Activated CD4-positive, CD25-positive, alpha-beta regulatory T cell treated with anti-CD3 and anti-CD28 coated beads, Interleukin-2, amount 50 U/mL, for 72 hours (primary cell): Measurements from ENCODE around the gene SDK2.
"Not testable (repeated sequence)": the region's sequence is repeated elsewhere in the genome, so short reads cannot be mapped to it uniquely, and the experiment has no call there.

Source experiments
- DNase-seq: peaks from one replicate; pipeline ENCODE4 v3.0.0; 2021

The SDK2 gene

DNA sequence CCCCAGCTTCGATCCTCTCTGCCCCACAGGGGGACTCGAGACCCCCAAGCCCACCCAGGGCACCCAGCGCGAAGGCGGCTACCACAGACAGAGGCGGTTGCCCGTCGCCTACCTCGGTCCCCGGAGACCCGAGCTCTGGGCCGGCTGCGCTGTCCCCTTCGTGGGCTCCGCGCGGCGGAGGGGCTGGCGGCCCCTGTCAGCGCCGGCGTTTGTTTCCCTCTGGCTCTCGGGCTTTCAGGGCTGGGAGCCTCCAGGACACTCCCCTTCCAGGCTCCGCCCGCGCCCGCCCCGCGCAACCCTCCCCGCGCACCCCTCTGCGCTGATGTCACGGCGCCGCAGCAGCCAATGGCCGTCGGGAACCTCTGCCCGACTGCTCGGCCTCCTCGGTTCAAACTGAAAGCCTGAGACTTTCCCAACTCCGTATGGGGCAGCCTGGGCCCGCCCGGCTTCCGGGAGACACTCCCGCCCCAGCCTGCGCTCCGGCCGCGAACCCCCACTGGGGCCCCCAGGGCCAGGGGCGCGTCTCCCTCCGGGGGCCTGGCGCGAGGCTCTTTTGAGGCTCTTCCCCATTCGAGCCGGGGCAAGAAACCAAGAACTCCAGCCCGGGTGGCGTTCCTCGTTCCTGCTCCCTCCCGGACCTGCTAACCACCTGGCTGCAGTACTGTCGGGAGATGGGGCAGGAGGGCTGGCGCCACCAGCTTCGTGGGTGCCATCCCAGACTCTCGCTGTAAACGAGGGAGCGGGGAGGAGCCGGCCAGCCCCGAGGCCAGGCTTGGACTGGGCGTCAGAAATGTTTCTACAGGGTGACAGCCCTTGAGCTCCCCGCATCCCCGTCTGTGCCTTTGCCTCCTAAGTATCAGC, 332.2 kb downstream of the SDK2 start, which contains the start of gene CDC42EP4:
TSS of gene CDC42EP4 (minus strand) at position 221 of the 861 bp plus-strand sequence. CDS start 25,501 bp downstream, outside the sequence.
- peak; percentile 78 for DNase-seq

DNA sequence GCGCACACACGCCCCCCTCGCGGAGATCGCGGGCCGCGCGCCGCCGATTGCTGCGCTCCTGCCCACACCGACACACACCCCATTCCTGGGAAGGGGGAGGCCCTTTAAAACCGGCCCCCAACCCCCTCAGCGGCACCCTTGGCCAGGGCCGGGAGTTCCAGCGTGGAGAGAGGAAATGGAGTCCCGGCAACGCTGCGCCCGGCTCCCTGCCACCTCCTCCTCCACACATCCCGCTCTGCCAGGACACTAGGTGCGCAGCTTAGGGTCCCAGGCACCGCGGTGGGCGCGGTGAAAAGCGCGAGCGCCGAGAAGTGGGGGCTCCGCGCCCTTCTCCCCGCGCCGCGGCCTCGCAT, 332.8 kb downstream of the SDK2 start:
- DNase-seq: no peak

- DNase-seq: no peak
Measured at GRCh38 chr17:73309727-73310596, 334.3 kb downstream of the SDK2 start.

DNA sequence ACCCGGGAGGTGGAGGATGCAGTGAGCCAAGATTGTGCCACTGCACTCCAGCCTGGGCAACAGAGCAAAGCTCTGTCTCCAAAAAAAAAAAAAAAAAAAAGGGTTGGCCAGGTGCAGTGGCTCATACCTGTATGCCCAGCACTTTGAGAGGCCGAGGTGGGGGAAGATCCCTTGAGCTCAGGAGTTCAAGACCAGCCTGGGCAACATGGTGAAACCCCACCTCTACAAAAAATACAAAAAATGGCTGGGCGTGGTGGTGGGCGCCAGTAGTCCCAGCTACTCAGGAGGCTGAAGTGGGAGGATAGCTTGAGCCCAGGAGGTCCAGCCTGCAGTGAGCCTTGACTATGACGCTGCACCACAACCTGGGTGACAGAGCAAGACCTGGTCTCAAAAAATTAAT, 335.3 kb downstream of the SDK2 start:
- not testable (repeated sequence) for DNase-seq

GRCh38 chr17:73308017-73308823, 336.0 kb downstream of the SDK2 start:
- no peak for DNase-seq

- DNase-seq: no peak
Measured at GRCh38 chr17:73307130-73307529, 337.1 kb downstream of the SDK2 start.

DNA sequence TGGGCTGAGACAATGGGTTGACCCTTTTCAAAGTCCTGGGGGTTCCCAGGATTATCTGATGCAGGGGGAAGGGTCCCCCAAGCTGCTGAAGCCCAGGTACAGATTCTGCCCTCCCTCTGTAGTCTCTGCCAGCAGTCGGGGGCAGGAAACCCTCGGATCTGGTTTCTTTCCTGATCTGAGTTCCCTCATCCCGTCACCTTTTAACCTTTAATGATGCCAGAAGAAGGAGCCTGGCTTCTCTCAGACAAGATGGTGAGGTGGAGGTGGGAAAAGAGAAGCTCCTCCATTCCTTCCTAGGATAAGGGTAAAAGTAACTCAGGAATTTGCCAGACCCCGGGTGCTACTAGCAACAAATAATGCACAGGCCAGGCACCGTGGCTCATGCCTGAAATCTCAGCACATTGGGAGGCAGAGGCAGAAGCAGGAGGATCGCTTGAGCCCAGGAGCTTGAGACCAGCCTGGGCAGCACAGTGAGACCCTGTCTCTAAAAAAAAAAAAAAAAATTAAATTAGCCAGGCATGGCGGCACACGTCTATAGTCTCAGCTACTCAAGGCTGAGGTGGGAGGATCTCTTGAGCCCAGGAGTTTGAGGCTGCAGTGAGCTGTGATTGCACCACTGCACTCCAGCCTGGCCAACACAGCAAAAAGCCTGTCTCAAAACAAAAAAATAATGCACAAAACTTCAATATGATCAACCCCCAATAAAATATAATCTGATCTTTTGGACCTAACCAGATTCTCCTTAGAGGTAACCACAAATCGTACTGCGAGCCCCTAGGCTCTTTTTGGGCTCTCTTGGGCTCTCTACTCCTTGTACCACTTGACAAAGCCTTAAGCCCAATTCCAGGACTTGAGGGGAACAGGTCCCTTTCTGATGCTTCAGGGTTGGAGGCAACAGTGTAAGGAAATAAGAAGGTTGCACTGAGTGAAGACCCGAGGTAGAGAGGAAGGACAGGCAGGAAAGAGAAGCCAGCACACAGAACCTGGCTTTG, 338.1 kb downstream of the SDK2 start:
- no peak for DNase-seq

GRCh38 chr17:73304971-73305812, 339.1 kb downstream of the SDK2 start:
- DNase-seq: no peak

GRCh38 chr17:73304438-73304837, 339.8 kb downstream of the SDK2 start:
- DNase-seq: no peak

DNA sequence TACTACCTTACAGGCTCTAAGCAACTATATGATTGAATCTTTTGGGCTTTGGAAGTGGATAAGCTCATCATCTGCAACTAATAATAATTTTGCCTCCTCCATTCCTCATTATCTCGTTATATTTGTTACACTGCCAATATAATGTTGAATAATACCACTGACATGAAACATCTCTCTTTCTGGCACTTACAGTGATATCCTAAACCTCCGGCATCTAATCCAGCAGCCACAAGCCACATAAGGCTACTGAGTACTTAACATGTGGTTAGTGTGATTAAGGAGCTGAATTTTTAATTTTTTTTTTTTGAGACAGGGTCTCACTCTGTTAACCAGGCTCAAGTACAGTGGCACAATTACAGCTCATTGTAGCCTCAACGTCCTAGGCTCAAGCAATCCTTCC, 342.1 kb downstream of the SDK2 start:
- no peak for DNase-seq

- DNase-seq: no peak
Measured at GRCh38 chr17:73301369-73301768, 342.9 kb downstream of the SDK2 start.

GRCh38 chr17:73300392-73300791, 343.9 kb downstream of the SDK2 start:
- no peak for DNase-seq

GRCh38 chr17:73297934-73298861, 346.0 kb downstream of the SDK2 start:
- no peak for DNase-seq

DNA sequence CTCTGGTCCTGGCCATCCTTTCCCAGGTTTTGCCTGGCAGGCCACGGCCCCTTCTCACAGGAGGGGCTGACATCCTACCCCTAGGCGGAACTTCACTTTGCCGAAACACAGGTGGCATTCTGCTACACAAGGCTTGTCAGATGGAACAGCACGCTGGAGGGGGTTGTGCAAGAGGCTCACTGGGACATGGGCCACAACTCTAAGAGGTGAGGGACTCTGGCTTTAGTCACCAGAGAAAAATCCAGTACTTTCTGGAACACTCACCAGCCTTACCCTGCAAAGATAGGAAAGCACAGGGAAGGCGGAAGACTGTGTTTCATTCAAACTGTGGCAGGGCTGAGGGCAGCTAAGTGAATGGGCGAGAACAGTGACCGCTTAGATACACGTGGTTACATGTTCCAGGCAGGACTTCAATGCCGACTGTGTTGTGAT, 350.7 kb downstream of the SDK2 start:
- DNase-seq: no peak

DNA sequence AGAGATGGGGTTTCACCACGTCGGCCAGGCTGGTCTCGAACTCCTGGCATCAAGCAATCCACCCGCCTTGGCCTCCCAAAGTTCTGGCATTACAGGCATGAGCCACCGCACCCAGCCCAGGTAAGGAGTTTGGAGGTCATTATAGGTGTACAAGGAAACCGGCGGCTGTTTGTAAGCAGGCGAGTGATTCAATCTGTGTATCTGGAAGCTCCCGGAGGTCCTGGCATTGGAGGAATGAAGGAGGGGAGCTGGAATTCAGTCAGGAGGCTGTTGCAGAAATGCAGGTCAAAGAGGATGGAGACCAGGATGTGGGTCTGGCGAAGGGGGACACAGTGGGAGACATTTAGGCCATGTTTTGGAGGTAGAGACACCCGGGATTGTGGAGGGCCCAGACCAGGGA, 351.2 kb downstream of the SDK2 start:
- DNase-seq: no peak

DNA sequence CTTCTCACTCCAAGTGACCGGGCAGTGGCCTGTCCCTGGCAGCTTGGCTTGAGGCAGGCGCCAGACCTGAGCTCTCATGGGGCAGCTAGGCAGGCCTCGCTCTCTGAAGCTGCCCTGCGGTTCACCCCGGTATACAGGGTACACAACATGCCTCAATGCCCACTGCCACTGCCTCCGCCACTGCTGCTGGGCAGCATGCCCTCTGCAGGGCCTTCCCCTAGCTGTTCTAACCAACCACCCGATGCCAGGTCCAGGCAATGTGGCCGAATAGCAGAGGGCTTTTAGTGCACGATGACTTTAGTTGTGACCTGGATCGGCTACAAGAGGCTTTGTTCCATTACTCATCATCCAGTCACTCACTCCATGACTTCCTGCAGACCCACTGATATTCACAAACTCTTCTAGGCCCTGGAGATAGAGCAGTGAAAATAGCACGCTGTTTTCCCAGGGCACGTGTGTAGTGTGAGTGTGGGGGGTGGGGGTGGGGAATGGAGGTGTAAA, 352.2 kb downstream of the SDK2 start:
- no peak for DNase-seq

DNA sequence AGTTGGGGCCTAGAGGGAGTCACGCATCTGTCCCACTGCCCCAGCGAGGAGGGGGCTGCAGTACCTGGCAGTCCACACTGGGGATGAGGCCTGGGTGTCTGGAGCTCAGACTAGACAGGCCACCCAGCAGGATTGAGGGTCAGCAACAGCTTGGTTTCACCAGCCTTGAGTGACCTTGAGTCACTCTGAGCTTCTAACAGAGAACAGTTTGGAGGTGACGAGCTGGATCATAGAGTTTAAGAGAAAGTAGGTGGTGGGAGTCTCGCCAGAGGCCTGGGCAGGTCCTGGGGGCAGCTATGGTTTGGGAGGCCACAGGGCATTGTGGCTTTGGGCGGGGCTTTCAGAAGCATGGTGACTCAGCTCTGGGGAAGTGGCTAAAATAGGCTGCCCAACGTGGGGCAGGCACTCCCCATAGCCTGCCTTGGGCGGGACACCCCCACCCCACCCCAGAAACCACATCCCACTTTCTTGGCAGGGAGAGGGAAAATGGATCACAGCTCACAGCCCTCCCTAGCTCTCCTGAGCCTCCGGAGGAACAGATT, 352.9 kb downstream of the SDK2 start:
- DNase-seq: peak; percentile 40

GRCh38 chr17:73290399-73291259, 353.6 kb downstream of the SDK2 start:
- no peak for DNase-seq
